Measurements from ENCODE around the gene WDR86. TPM values are rescaled to one million over a fixed set of nuclear protein-coding genes. Genes with fewer than 3 reads are reported as not detected.

Gene WDR86
- total RNA-seq, 1 experiment from 2014 or later, result 8.1 TPM

DNA sequence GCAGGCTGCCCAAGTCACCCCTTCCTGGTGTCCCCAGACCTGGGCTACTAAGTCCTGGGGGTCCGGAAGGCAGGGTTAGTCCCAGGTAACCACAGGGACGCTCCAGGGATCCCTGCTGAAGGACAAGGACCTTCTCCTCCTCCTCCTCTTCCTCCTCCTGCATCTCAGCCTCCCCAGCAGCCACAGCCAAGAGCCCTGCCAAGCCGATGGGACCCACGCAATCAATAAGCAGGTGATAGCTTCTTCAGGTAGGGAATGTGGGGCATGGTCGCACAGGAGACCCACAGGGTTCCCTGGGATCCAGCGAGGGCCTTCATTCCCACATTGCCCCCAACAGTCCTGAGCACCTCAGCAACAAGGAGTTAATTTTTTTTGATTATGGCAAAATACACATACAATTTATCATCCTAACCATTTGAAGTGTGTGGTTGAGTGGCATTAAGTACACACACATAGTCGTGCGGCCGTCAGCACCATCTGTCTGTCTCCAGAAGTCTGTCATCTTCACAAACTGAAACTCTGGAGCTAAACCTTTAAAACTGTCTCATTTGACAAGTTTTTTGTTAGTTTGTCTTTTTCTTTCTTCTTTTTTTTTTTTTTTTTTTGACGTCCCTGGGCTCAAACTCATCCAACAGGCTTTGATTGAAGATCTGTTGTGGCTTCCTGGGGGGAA lies 18.0 kb upstream of the WDR86 start:
- no peak overlapping the region for H3K56ac ChIP-seq (ENCODE audit: insufficient read length, low read depth, low read length)
- Mint-ChIP-seq H3K36me3 (ENCODE audit: insufficient read depth in 1 of 3, low read depth in 3 of 3) (no peaks in the 10 kb centered on the region; a peak in 1 of 7 replicates), H3K4me3 (no peak overlapping the region), H3K27ac (0 out of 7 replicates have a peak overlapping the region, but pooled peaks of 2 of the 3 experiments have one; percentile 39 to 54), H3K27me3 (ENCODE audit: low read depth) (peaks cover 18% of the 10 kb centered on the region), H3K9me3 (no peaks in the 10 kb centered on the region), H3K4me1 (peaks cover 33 to 41% of the 10 kb centered on the region in 2 experiments)
- H3K9ac ChIP-seq (ENCODE audit: extremely low read depth, insufficient read length, low read length), result no peak overlapping the region
- H3K23ac ChIP-seq (ENCODE audit: insufficient read length, low read depth, low read length), result no peak overlapping the region
- no peak overlapping the region for H4K91ac ChIP-seq (ENCODE audit: insufficient read length, low read depth, low read length)
- DNase-seq, result no peak
- no peak overlapping the region for H3T11ph ChIP-seq (ENCODE audit: low read length)
- H3K14ac ChIP-seq (ENCODE audit: insufficient read depth, low read length), result no peak overlapping the region
- no peaks in the 10 kb centered on the region for H3K27me3 ChIP-seq (ENCODE audit: insufficient read depth, low read length)
- no peak overlapping the region for H3K18ac ChIP-seq (ENCODE audit: insufficient read length, low read depth, low read length)
- no peak overlapping the region for H2BK12ac ChIP-seq (ENCODE audit: insufficient read length, low read depth, low read length)
- H2BK20ac ChIP-seq (ENCODE audit: low read depth, low read length, poor library complexity, severe bottlenecking), result no peak overlapping the region
- H2AK5ac ChIP-seq (ENCODE audit: insufficient read length, low read length), result no peak overlapping the region
- H2BK15ac ChIP-seq (ENCODE audit: low read depth, low read length), result no peak overlapping the region
- no peaks in the 10 kb centered on the region for H3K23me2 ChIP-seq (ENCODE audit: insufficient read length, low read depth, low read length, poor library complexity, severe bottlenecking)
- H3K4ac ChIP-seq (ENCODE audit: low read depth, low read length), result no peak overlapping the region
- no peak for TF ChIP-seq CTCF (conservative IDR thresholded peaks at IDR 0.05)
- H2BK5ac ChIP-seq (ENCODE audit: insufficient read length, low read length), result no peak overlapping the region
- H3K9me3 ChIP-seq (ENCODE audit: control insufficient read depth, low read depth, low read length), result no peaks in the 10 kb centered on the region
- H4K5ac ChIP-seq (ENCODE audit: insufficient read length, low read depth, low read length), result no peak overlapping the region
- WGBS (ENCODE audit: extremely low coverage, insufficient read length, low lambda C conversion rate), result no CpG with 5 or more reads among the region's 10 CpGs
- no peak overlapping the region for H3K27ac ChIP-seq (ENCODE audit: insufficient read length, low read depth, low read length)
- H2AFZ ChIP-seq (ENCODE audit: low read length), result no peak overlapping the region
- no peaks in the 10 kb centered on the region for H3K79me2 ChIP-seq (ENCODE audit: insufficient read depth, low read length)
- no peak overlapping the region for H3K4me2 ChIP-seq (ENCODE audit: insufficient read depth, insufficient read length, low read length)
- H2BK120ac ChIP-seq (ENCODE audit: low read depth, low read length, poor library complexity, severe bottlenecking), result no peak overlapping the region
- no peak overlapping the region for H4K8ac ChIP-seq (replicated peaks; ENCODE audit: insufficient read length, low read depth, low read length)
- H4K20me1 ChIP-seq (ENCODE audit: control insufficient read depth, insufficient read depth, insufficient read length), result no peaks in the 10 kb centered on the region
- no peaks in the 10 kb centered on the region for H3K79me1 ChIP-seq (ENCODE audit: insufficient read depth, low read depth, low read length, poor library complexity, severe bottlenecking)
- H3K4me1 ChIP-seq (ENCODE audit: insufficient read depth, low read length), result peaks cover 3% of the 10 kb centered on the region; the same call in 1 of the 2 replicates
